Activated naive CD8-positive, alpha-beta T cell treated with anti-CD3 and anti-CD28 coated beads, Interleukin-2, amount 10 ng/mL, durations not matched to agents 7 days and 5 days (primary cell): ENCODE results near the gene GIT1. TPM values are rescaled to one million over a fixed set of nuclear protein-coding genes. Genes with fewer than 3 reads are reported as not detected.

Experiments
- ATAC-seq: fragments of 150-1000 bp; cut with Tn5 transposase; one replicate; pipeline ENCODE4 v1.10.0; 2021; ENCODE audit warnings: low read depth, moderate library complexity
- POLR2A ChIA-PET: fragments of 350-600 bp; sonication (Branson Sonifier 250); formaldehyde crosslinking; loops from one replicate; lab custom pipeline; 2021; ENCODE audit warnings: antibody characterized with exemption; lab: Charles Lee
- DNase-seq: peaks from one replicate; pipeline ENCODE4 v3.0.0; 2021
- H3K27ac Mint-ChIP-seq: one replicate; pipeline ENCODE4 v1.8.0; 2022; ENCODE audit warnings: mild to moderate bottlenecking, mixed read lengths
- H3K27me3 Mint-ChIP-seq: one replicate; pipeline ENCODE4 v1.8.0; 2022; ENCODE audit warnings: mild to moderate bottlenecking, moderate library complexity, mixed read lengths
- H3K36me3 Mint-ChIP-seq: one replicate; pipeline ENCODE4 v1.8.0; 2021; ENCODE audit warnings: mild to moderate bottlenecking, mixed read lengths
- H3K4me1 Mint-ChIP-seq: one replicate; pipeline ENCODE4 v1.8.0; 2021; ENCODE audit warnings: mixed read lengths
- H3K4me3 Mint-ChIP-seq: one replicate; pipeline ENCODE4 v1.8.0; 2022; ENCODE audit warnings: mild to moderate bottlenecking, moderate library complexity, mixed read lengths
- H3K9me3 Mint-ChIP-seq: one replicate; pipeline ENCODE4 v1.8.0; 2021; ENCODE audit warnings: mixed read lengths
- total RNA-seq, 2 experiments: library from RNA; stranded (reverse); gene quantifications; one replicate each; pipeline ENCODE4 v1.2.3, GENCODE V29; 2021

GIT1 gene
- total RNA-seq, 2 experiments from 2014 or later = 73.3 to 73.4 TPM

- Mint-ChIP-seq H3K4me1 (peaks cover 19% of the 10 kb centered on the region), H3K27me3 (no peaks in the 10 kb centered on the region), H3K9me3 (no peaks in the 10 kb centered on the region), H3K36me3 (no peaks in the 10 kb centered on the region), H3K4me3 (no peak overlapping the region), H3K27ac (no peak overlapping the region)
- POLR2A ChIA-PET = interaction anchor here (1.2 kb wide), 1 partner anchor 22 kb away, joined by 7 read pairs; no protein-coding TSS in a partner anchor
- no peak for DNase-seq
- ATAC-seq = no peak
These were observed 5.9 kb upstream of the GIT1 start for GRCh38 chr17:29595107-29595942.

GRCh38 chr17:29594519-29595090 lies 5.2 kb upstream of the GIT1 start:
- POLR2A ChIA-PET = interaction anchor here (1.0 to 4.5 kb wide), 4 partner anchors 19 to 27 kb away, joined by 3 to 45 read pairs (median 5); partner anchors contain the start of genes ABHD15 and TP53I13
- no peaks in the 10 kb centered on the region for H3K27me3 Mint-ChIP-seq
- no peaks in the 10 kb centered on the region for H3K9me3 Mint-ChIP-seq
- DNase-seq (no peak), ATAC-seq (no peak)
- H3K36me3 Mint-ChIP-seq = no peaks in the 10 kb centered on the region
- H3K4me3 Mint-ChIP-seq = peak overlapping the region; percentile 72
- no peak overlapping the region for H3K27ac Mint-ChIP-seq
- peaks cover 23% of the 10 kb centered on the region for H3K4me1 Mint-ChIP-seq

DNA sequence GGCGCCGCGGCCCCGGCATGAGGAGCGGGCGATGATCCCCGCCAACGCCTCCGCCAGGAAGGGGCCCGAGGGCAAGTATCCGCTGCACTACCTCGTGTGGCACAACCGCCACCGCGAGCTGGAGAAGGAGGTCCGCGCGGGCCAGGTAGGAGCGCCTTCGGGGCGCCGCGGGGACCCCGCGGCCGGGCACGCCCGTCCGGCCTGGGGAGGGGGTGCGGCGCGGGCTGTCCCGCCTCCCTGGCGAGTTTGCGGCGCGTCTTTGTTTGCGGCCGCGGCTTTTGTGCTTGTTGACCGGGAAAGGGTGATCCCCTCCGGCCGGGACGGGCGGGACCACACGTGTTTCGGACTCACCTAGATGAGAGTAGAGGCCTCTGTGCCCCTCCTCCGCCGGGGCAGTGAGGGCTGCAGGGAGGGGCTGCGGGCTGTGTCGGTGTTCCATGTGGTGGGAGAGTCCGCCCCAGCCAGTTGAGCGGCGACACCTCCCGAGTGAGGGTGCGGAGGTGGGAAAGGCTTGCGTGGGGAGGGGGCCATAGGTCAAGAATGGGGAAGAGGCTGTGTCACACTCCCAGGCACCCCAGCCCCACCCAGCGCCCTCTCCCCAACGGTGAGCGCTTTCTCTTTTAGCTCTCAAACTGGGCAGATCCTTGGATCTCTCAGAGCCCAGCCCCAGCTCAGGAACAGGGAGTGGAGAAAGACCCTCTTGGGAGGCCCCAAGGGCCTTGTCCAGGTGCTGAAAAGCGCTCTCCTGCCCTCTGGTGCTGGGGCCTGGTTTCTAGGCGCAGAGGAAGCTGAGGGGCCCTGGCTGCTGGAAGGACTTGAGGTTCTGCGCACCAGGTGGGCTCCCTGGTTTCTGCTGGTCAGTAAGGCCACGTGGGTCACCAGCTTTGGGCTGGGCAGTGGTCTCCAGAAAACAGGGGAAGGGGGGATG lies 4.4 kb upstream of the GIT1 start:
- H3K4me1 Mint-ChIP-seq = peaks cover 23% of the 10 kb centered on the region
- DNase-seq (no peak), ATAC-seq (no peak)
- POLR2A ChIA-PET = interaction anchor here (1.0 to 4.5 kb wide), 6 partner anchors 17 to 26 kb away, joined by 3 to 45 read pairs (median 5); partner anchors contain the start of genes ABHD15 and TP53I13
- no peaks in the 10 kb centered on the region for H3K9me3 Mint-ChIP-seq
- no peaks in the 10 kb centered on the region for H3K27me3 Mint-ChIP-seq
- no peaks in the 10 kb centered on the region for H3K36me3 Mint-ChIP-seq
- peak overlapping the region; percentile 72 for H3K4me3 Mint-ChIP-seq
- H3K27ac Mint-ChIP-seq = no peak overlapping the region

- POLR2A ChIA-PET = interaction anchor here (0.6 to 4.5 kb wide), 7 partner anchors 17 to 290 kb away, joined by 3 to 45 read pairs (median 4); partner anchors contain the start of genes ABHD15 and TP53I13
- no peak for ATAC-seq
These were observed 3.6 kb upstream of the GIT1 start, which contains the start of gene ANKRD13B for GRCh38 chr17:29592850-29593551. TSS of gene ANKRD13B (plus strand) at chr17:29593132. CDS start at chr17:29593622, 490 bp downstream.

GRCh38 chr17:29591737-29592608 lies 2.5 kb upstream of the GIT1 start:
- peaks cover 36% of the 10 kb centered on the region for H3K4me1 Mint-ChIP-seq
- peak overlapping the region; percentile 60 for H3K27ac Mint-ChIP-seq
- DNase-seq (peak; percentile 87), ATAC-seq (peak; percentile 24)
- no peaks in the 10 kb centered on the region for H3K27me3 Mint-ChIP-seq
- POLR2A ChIA-PET = interaction anchor here (0.6 to 4.5 kb wide), 11 partner anchors 16 to 298 kb away, joined by 3 to 45 read pairs (median 4); partner anchors contain the start of genes ABHD15, NUFIP2 and TP53I13
- no peaks in the 10 kb centered on the region for H3K9me3 Mint-ChIP-seq
- peak overlapping the region; percentile 87 for H3K4me3 Mint-ChIP-seq
- no peaks in the 10 kb centered on the region for H3K36me3 Mint-ChIP-seq

More at GRCh38 chr17:29592850-29593551, 3.6 kb upstream of the GIT1 start, which contains the start of gene ANKRD13B:
- peak; percentile 65 for DNase-seq
- H3K9me3 Mint-ChIP-seq = no peaks in the 10 kb centered on the region
- no peak within 1 kb of the TSS for H3K27ac Mint-ChIP-seq
- no peaks in the 10 kb centered on the region for H3K27me3 Mint-ChIP-seq
- H3K4me1 Mint-ChIP-seq = peaks cover 26% of the 10 kb centered on the region
- peak within 1 kb of the TSS; percentile 87 for H3K4me3 Mint-ChIP-seq
- no peaks in the 10 kb centered on the region for H3K36me3 Mint-ChIP-seq

GRCh38 chr17:29591146-29591736 lies 1.8 kb upstream of the GIT1 start:
- no peaks in the 10 kb centered on the region for H3K36me3 Mint-ChIP-seq
- H3K4me3 Mint-ChIP-seq = peak overlapping the region; percentile 87
- peaks cover 41% of the 10 kb centered on the region for H3K4me1 Mint-ChIP-seq
- POLR2A ChIA-PET = interaction anchor here (0.7 to 4.5 kb wide), 10 partner anchors 10 to 297 kb away, joined by 3 to 45 read pairs (median 5); partner anchors contain the start of genes ABHD15, NUFIP2 and TP53I13
- peak overlapping the region; percentile 60 for H3K27ac Mint-ChIP-seq
- no peak for ATAC-seq
- H3K9me3 Mint-ChIP-seq = no peaks in the 10 kb centered on the region
- no peaks in the 10 kb centered on the region for H3K27me3 Mint-ChIP-seq
- DNase-seq = peak; percentile 58

GRCh38 chr17:29590411-29591145 lies 1.1 kb upstream of the GIT1 start:
- Mint-ChIP-seq H3K36me3 (no peaks in the 10 kb centered on the region), H3K4me1 (peaks cover 47% of the 10 kb centered on the region), H3K27ac (peak overlapping the region; percentile 90), H3K27me3 (no peaks in the 10 kb centered on the region), H3K4me3 (peak overlapping the region; percentile 87), H3K9me3 (no peaks in the 10 kb centered on the region)
- no peak for ATAC-seq
- POLR2A ChIA-PET = interaction anchor here (0.7 to 4.5 kb wide), 6 partner anchors 10 to 183 kb away, joined by 3 to 45 read pairs (median 6); partner anchors contain the start of genes ABHD15 and TP53I13
- DNase-seq = no peak

GRCh38 chr17:29588562-29589411 lies 661 bp downstream of the GIT1 start:
- DNase-seq (peak; percentile 68), ATAC-seq (peak; percentile 20)
- POLR2A ChIA-PET = interaction anchor here (0.6 to 3.7 kb wide), 11 partner anchors 12 to 199 kb away, joined by 3 to 34 read pairs (median 4); partner anchors contain the start of genes ABHD15, TAOK1 and TP53I13
- Mint-ChIP-seq H3K9me3 (no peaks in the 10 kb centered on the region), H3K36me3 (no peaks in the 10 kb centered on the region), H3K27me3 (no peaks in the 10 kb centered on the region), H3K4me1 (peaks cover 54% of the 10 kb centered on the region), H3K4me3 (peak overlapping the region; percentile 97), H3K27ac (peak overlapping the region; percentile 51)

- Mint-ChIP-seq H3K27me3 (no peaks in the 10 kb centered on the region), H3K4me1 (peaks cover 54% of the 10 kb centered on the region), H3K27ac (peak overlapping the region; percentile 88), H3K36me3 (peaks cover 1% of the 10 kb centered on the region), H3K9me3 (no peaks in the 10 kb centered on the region), H3K4me3 (peak overlapping the region; percentile 97)
- ATAC-seq (no peak), DNase-seq (no peak)
- POLR2A ChIA-PET = interaction anchor here (0.6 to 3.7 kb wide), 11 partner anchors 11 to 198 kb away, joined by 3 to 34 read pairs (median 4); partner anchors contain the start of genes ABHD15, TAOK1 and TP53I13
These were observed 1.4 kb downstream of the GIT1 start for GRCh38 chr17:29588017-29588561.
